MM.1S (cell line): ENCODE results near the gene PLAC1.

Source experiments
- DNase-seq: peaks from one replicate; pipeline ENCODE4 v3.0.0-alpha.2; 2015
- H2AFZ ChIP-seq: fragments of 300-600 bp; sonication (generic); 2 replicates; pipeline ENCODE4 v1.6.0; 2016; ENCODE audit warnings: antibody characterized with exemption, low read length
- H3F3A ChIP-seq: fragments of 300-600 bp; sonication (generic); 2 replicates; pipeline ENCODE4 v1.6.1; 2016; ENCODE audit warnings: mild to moderate bottlenecking, antibody characterized with exemption, low read length, moderate library complexity, mixed read lengths; ENCODE audit not compliant: insufficient read depth
- H3K27ac ChIP-seq: fragments of 300-600 bp; sonication (generic); 2 replicates; pipeline ENCODE4 v1.5.1; 2016; ENCODE audit warnings: mild to moderate bottlenecking, low read length
- H3K27me3 ChIP-seq: fragments of 300-600 bp; sonication (generic); replicated peaks from 2 replicates; pipeline ENCODE4 v1.6.0; 2016; ENCODE audit warnings: low read length; ENCODE audit not compliant: insufficient read depth
- H3K36me3 ChIP-seq: fragments of 300-600 bp; sonication (generic); replicated peaks from 2 replicates; pipeline ENCODE4 v1.6.1; 2016; ENCODE audit warnings: mild to moderate bottlenecking, low read length, mixed read lengths; ENCODE audit not compliant: insufficient read depth
- H3K4me1 ChIP-seq: fragments of 300-600 bp; sonication (generic); 2 replicates; pipeline ENCODE4 v1.6.1; 2016; ENCODE audit warnings: low read length, mixed read lengths
- H3K4me2 ChIP-seq: fragments of 300-600 bp; sonication (generic); 2 replicates; pipeline ENCODE4 v1.6.0; 2016; ENCODE audit warnings: low read depth, low read length
- H3K4me3 ChIP-seq: fragments of 300-600 bp; sonication (generic); 2 replicates; pipeline ENCODE4 v1.5.1; 2016; ENCODE audit warnings: low read length, mixed read lengths
- H3K79me2 ChIP-seq: fragments of 300-600 bp; sonication (generic); 2 replicates; pipeline ENCODE4 v1.6.1; 2016; ENCODE audit warnings: mixed run types, low read length, mixed read lengths
- H3K9ac ChIP-seq: fragments of 300-600 bp; sonication (generic); 2 replicates; pipeline ENCODE4 v1.6.1; 2016; ENCODE audit warnings: low read length, mixed read lengths
- H3K9me2 ChIP-seq: fragments of 300-600 bp; sonication (generic); replicated peaks from 2 replicates; pipeline ENCODE4 v1.6.1; 2016; ENCODE audit warnings: mild to moderate bottlenecking, low read length, mixed read lengths; ENCODE audit not compliant: insufficient read depth
- H3K9me3 ChIP-seq: fragments of 300-600 bp; sonication (generic); replicated peaks from 2 replicates; pipeline ENCODE4 v1.6.1; 2016; ENCODE audit warnings: mild to moderate bottlenecking, low read length, mixed read lengths; ENCODE audit not compliant: insufficient read depth
- H4K20me1 ChIP-seq: fragments of 300-600 bp; sonication (generic); 2 replicates; pipeline ENCODE4 v1.6.1; 2016; ENCODE audit warnings: mild to moderate bottlenecking, low read length, moderate library complexity, mixed read lengths; ENCODE audit not compliant: insufficient read depth
- CTCF ChIP-seq: fragments of 300-600 bp; sonication (generic); IDR thresholded peaks from 2 replicates; pipeline ENCODE4 v1.5.1; 2016; ENCODE audit warnings: antibody characterized with exemption, low read length, mixed read lengths
- EZH2 ChIP-seq: fragments of 300-600 bp; sonication (generic); optimal IDR thresholded peaks from 2 replicates; pipeline ENCODE3; 2017; ENCODE audit warnings: low read depth, mild to moderate bottlenecking, antibody characterized with exemption, low read length, mixed read lengths
- EZH2phosphoT487 ChIP-seq: fragments of 300-600 bp; sonication (generic); IDR thresholded peaks from 2 replicates; pipeline ENCODE4 v1.6.1; 2018; ENCODE audit warnings: antibody characterized with exemption, low read length

PLAC1 gene

GRCh38 chrX:134692233-134692632 lies 34.0 kb upstream of the PLAC1 start:
- Histone ChIP-seq H3K4me2 (no peak overlapping the region), H3K27ac (no peak overlapping the region)

GRCh38 chrX:134691453-134691852 lies 33.2 kb upstream of the PLAC1 start:
- no peaks in the 10 kb centered on the region for H3K9me2 ChIP-seq
- no peaks in the 10 kb centered on the region for H3K79me2 ChIP-seq
- H3K36me3 ChIP-seq, result no peaks in the 10 kb centered on the region
- H4K20me1 ChIP-seq, result no peaks in the 10 kb centered on the region
- H3K9me3 ChIP-seq, result no peaks in the 10 kb centered on the region
- H3K4me1 ChIP-seq, result no peaks in the 10 kb centered on the region
- no peaks in the 10 kb centered on the region for H3F3A ChIP-seq
- no peak overlapping the region for H3K4me3 ChIP-seq
- no peak overlapping the region for H3K27ac ChIP-seq
- no peak overlapping the region for H2AFZ ChIP-seq
- DNase-seq, result no peak
- no peaks in the 10 kb centered on the region for H3K27me3 ChIP-seq
- no peak overlapping the region for H3K4me2 ChIP-seq
- no peak overlapping the region for H3K9ac ChIP-seq
- TF ChIP-seq EZH2 (no peak), EZH2phosphoT487 (no peak), CTCF (no peak)

More at GRCh38 chrX:134692233-134692632, 34.0 kb upstream of the PLAC1 start:
- H3K9ac ChIP-seq, result no peak overlapping the region
- H3K9me3 ChIP-seq, result no peaks in the 10 kb centered on the region
- H3K79me2 ChIP-seq, result no peaks in the 10 kb centered on the region
- no peaks in the 10 kb centered on the region for H4K20me1 ChIP-seq
- no peaks in the 10 kb centered on the region for H3K4me1 ChIP-seq
- H2AFZ ChIP-seq, result no peak overlapping the region
- H3K36me3 ChIP-seq, result no peaks in the 10 kb centered on the region
- H3K4me3 ChIP-seq, result no peak overlapping the region
- H3K27me3 ChIP-seq, result no peaks in the 10 kb centered on the region
- no peak for TF ChIP-seq EZH2phosphoT487
- no peak for TF ChIP-seq EZH2
- TF ChIP-seq CTCF, result no peak
- DNase-seq, result no peak
- no peaks in the 10 kb centered on the region for H3K9me2 ChIP-seq
- no peaks in the 10 kb centered on the region for H3F3A ChIP-seq

GRCh38 chrX:134688839-134689238 lies 30.6 kb upstream of the PLAC1 start:
- Histone ChIP-seq H3K9me2 (no peaks in the 10 kb centered on the region), H2AFZ (no peak overlapping the region), H3K9me3 (no peaks in the 10 kb centered on the region), H4K20me1 (no peaks in the 10 kb centered on the region), H3K4me1 (no peaks in the 10 kb centered on the region), H3K36me3 (no peaks in the 10 kb centered on the region), H3K9ac (no peak overlapping the region), H3K27me3 (no peaks in the 10 kb centered on the region), H3K27ac (no peak overlapping the region), H3K79me2 (no peaks in the 10 kb centered on the region), H3K4me2 (no peak overlapping the region), H3K4me3 (no peak overlapping the region), H3F3A (no peaks in the 10 kb centered on the region)
- TF ChIP-seq EZH2phosphoT487, result no peak
- no peak for TF ChIP-seq CTCF
- TF ChIP-seq EZH2, result no peak
- no peak for DNase-seq
